Activated naive CD4-positive, alpha-beta T cell treated with Interleukin-2 at 50 U/mL for 16 hours (primary cell): ENCODE data around the gene SMG6.
"Not testable (repeated sequence)": the region's sequence is repeated elsewhere in the genome, so short reads cannot be mapped to it uniquely, and the experiment has no call there.

Experiments
- DNase-seq: peaks from one replicate; pipeline ENCODE4 v3.0.0-alpha.2; 2020

The SMG6 gene

DNA sequence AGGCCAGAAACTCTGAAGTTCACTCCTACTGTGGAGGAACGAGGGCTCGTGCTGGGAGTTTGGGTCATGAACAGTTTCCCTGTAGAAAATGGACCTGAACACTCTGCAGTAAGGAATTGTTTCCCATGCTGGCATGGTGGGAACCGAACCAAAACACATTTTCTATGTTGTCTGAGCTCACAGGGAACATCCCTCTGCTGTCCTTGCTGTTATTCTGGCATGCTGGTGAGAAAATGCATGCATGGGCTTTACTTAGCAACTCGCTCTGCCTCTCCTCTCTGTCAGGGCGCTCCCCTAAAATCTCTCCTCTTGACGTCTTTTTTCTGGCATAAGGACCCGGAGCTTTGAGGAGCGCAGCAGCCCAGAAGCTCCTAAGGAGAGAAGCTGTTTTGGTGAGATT is 283.9 kb downstream of the SMG6 start:
- DNase-seq, result no peak

- DNase-seq, result no peak
These were observed 284.7 kb downstream of the SMG6 start for GRCh38 chr17:2018716-2019510.

DNA sequence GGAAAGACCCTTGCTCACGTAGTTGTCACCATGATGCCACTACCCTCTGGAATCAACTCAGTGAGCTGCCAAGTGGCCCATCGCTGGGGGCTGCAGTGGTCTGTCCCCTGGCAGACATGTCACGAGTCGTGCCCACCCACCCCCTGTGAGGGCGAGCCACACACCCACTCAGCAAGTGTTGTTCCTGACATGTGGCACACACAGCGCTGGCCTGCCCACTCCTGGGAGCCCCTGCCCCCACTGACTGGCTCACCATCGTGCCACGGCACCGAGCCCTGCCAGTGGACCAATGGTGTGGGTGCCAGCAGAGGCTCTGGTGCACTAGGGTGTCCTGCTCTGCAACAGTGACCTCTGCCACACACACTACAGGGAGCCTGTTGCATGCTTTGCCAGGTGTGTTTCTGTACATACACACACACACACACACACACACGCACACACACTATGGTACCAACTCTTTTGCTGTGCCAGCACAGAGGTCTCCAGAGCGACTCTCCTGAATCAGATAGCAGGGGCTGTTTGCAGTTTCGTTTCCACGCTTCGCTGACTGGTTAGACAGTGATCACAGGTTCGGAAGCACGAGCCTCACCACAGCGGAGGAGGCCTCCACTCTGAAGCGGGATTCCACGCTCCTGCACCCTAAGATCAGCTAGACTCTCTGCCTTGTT is 286.2 kb downstream of the SMG6 start:
- DNase-seq, result no peak

GRCh38 chr17:2016494-2016893 is 287.1 kb downstream of the SMG6 start:
- DNase-seq, result no peak

- no peak for DNase-seq
These were observed 288.3 kb downstream of the SMG6 start for GRCh38 chr17:2015314-2015713.

DNA sequence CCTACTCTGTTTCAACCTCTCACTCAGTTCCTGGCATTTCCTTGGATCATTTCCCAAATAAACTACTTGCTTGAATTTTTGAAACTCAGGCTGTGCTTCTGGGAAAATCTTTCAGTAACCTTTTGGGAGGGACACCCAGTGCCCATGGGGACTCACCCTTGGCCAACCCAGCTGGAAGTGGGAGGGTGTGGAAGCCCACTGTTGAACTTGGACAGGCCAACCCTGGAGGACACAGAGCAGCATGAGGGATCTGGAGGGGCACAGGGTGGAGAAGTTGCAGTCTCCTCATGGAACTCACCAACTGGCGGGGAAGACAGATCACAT is 289.6 kb downstream of the SMG6 start:
- no peak for DNase-seq

DNA sequence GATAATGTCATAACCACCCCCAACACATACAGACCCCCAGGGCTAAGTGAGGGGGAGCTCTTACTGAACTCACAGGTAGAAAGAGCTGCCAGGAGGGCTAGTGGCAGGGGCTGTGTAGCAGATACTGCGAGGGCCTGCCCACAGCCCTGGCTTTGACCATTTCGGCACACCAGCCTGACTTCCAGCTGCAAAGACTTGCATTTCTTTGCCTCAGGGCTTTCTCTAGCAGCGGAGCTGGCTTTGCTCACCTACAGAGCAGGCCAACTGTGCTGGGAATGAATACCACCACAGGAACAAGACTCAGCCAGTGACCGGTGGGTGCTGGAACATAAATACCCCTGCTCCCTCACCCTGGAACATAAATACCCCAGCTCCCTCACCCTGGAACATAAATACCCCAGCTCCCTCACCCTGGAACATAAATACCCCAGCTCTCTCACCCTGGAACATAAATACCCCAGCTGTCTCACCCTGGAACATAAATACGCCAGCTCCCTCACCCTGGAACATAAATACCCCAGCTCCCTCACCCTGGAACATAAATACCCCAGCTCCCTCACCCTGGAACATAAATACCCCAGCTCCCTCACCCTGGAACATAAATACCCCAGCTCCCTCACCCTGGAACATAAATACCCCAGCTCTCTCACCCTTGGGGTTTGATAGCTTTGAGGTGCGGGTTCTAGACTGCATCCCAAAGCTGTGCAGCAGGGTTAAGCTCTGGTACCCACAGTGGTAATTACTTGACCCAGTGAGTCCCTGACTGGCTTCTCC is 290.2 kb downstream of the SMG6 start:
- DNase-seq, result not testable (repeated sequence)

- no peak for DNase-seq
These were observed 291.1 kb downstream of the SMG6 start for GRCh38 chr17:2012499-2012898.

GRCh38 chr17:2011411-2012371 is 291.9 kb downstream of the SMG6 start:
- no peak for DNase-seq
